ENCODE data around the gene PNKD.

The PNKD gene

DNA sequence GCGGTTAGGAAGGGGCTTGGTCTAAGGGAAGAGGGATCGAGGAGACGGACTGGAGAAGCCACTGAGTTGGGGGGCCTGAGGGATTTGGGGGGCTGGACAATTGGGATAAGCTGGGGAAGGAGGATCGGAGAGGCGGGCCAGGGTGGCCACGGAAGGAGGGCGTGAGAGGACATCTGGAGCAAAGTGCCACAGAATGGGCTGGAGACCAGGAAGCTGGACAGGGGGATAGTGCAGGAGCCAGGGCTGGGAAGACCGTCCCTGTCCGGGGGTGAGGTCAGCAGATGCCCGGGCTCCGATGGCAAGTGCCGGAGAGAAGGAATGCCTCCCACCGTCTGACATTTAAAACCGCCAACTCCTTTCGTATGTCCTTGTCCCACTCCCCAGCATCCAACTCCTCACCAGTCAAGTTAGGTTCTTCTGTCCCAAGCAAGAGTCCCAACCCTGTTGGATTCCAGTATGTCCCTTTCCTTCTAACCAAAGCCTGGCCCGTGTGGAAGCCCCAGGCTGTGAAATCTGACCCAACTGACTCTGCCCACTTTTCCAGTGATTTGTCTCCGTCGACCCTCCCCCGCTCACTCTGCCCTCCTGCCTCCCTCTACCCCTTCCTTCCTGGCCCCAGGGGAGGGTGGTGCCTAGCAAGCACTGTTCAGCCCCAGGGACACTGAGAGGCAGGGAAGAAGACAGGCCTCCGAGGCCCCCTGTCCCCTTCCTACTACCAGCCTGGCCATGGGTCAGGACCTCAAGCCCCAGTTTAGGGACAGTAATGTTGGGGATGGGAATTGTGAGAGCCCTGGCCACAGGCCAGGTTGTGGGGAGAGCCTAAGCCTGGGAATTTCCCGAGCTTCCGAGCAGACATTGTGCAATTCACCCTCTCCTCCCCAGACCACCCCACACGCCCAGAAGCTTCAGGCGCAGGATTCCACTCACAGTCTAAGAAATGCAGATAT lies 53.5 kb downstream of the PNKD start:
- H3K9me3 ChIP-seq (ENCODE audit: low read length) = no peaks in the 10 kb centered on the region
- peak overlapping the region; percentile 64 for H3K4me3 ChIP-seq (ENCODE audit: low read depth, low read length, poor library complexity, severe bottlenecking)
- no peaks in the 10 kb centered on the region for H3K79me2 ChIP-seq (ENCODE audit: insufficient read depth, low read length)
- H3K27ac ChIP-seq (ENCODE audit: low read depth, low read length, poor library complexity, severe bottlenecking) = no peak overlapping the region
- H2AFZ ChIP-seq (ENCODE audit: low read length) = no peak overlapping the region
- H3K9ac ChIP-seq (ENCODE audit: low read length) = peak overlapping the region; percentile 21; the same call in 1 of the 2 replicates
- peaks cover 5% of the 10 kb centered on the region; the same call in 1 of the 2 replicates for H3K27me3 ChIP-seq (ENCODE audit: insufficient read depth, low read length)
- no peaks in the 10 kb centered on the region for H3K36me3 ChIP-seq (ENCODE audit: insufficient read depth, low read length)
- H3F3A ChIP-seq (ENCODE audit: insufficient read depth, low read length) = no peaks in the 10 kb centered on the region; the same call in 1 of the 2 replicates
- no peak for TF ChIP-seq EZH2 (IDR thresholded peaks at IDR 0.05; ENCODE audit: borderline replicate concordance, low read length)
- TF ChIP-seq, protein P1, sequence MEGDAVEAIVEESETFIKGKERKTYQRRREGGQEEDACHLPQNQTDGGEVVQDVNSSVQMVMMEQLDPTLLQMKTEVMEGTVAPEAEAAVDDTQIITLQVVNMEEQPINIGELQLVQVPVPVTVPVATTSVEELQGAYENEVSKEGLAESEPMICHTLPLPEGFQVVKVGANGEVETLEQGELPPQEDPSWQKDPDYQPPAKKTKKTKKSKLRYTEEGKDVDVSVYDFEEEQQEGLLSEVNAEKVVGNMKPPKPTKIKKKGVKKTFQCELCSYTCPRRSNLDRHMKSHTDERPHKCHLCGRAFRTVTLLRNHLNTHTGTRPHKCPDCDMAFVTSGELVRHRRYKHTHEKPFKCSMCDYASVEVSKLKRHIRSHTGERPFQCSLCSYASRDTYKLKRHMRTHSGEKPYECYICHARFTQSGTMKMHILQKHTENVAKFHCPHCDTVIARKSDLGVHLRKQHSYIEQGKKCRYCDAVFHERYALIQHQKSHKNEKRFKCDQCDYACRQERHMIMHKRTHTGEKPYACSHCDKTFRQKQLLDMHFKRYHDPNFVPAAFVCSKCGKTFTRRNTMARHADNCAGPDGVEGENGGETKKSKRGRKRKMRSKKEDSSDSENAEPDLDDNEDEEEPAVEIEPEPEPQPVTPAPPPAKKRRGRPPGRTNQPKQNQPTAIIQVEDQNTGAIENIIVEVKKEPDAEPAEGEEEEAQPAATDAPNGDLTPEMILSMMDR (IDR thresholded peaks at IDR 0.05; ENCODE audit: low read length) = no peak
- H4K20me1 ChIP-seq (ENCODE audit: insufficient read depth, low read length) = no peaks in the 10 kb centered on the region
- peaks cover 22% of the 10 kb centered on the region for H3K4me1 ChIP-seq (ENCODE audit: insufficient read depth, low read length, severe bottlenecking)
- no peaks in the 10 kb centered on the region for H3K9me2 ChIP-seq (ENCODE audit: low read depth, low read length)
- H3K4me2 ChIP-seq (ENCODE audit: low read length) = peak overlapping the region; percentile 70

DNA sequence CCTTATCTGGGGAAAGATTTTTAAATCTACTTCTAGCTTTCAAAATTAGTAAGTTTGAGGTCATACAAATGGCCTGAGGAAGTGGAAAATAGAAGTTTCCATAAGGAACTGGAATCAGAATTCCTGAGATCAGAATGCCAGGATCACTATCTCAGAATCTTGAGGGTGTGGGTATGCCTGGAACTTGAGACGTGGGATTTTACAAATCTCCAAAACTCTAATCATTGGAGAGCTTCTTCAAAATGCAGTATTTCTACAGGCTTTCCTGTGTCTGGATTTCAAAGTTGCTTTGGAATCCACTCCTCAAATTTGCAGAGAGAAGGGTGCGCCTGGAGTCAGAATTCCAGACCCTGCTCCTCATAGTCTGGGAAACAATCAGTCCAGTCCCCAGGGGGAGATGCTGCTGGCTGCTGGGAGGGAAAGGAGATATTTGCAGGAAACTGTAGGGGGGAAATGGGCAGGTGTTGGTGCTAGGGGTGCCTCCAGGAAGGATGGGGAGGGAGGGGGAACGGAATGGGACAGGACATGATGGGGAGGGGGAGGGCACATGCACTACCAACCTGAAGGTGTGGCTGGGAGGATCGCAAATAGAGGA lies 55.3 kb downstream of the PNKD start:
- no peaks in the 10 kb centered on the region for H3K9me3 ChIP-seq (ENCODE audit: low read length)
- H4K20me1 ChIP-seq (ENCODE audit: insufficient read depth, low read length) = no peaks in the 10 kb centered on the region
- peaks cover 5% of the 10 kb centered on the region for H3K27me3 ChIP-seq (ENCODE audit: insufficient read depth, low read length)
- H3K4me1 ChIP-seq (ENCODE audit: insufficient read depth, low read length, severe bottlenecking) = peaks cover 21% of the 10 kb centered on the region
- H3K36me3 ChIP-seq (ENCODE audit: insufficient read depth, low read length) = no peaks in the 10 kb centered on the region
- TF ChIP-seq, protein P1 (IDR thresholded peaks at IDR 0.05; ENCODE audit: low read length) = no peak
- no peak for TF ChIP-seq EZH2 (IDR thresholded peaks at IDR 0.05; ENCODE audit: borderline replicate concordance, low read length)
- no peak overlapping the region for H3K4me2 ChIP-seq (ENCODE audit: low read length)
- no peaks in the 10 kb centered on the region; the same call in 1 of the 2 replicates for H3F3A ChIP-seq (ENCODE audit: insufficient read depth, low read length)
- H3K9me2 ChIP-seq (ENCODE audit: low read depth, low read length) = no peaks in the 10 kb centered on the region
- no peak overlapping the region for H3K9ac ChIP-seq (ENCODE audit: low read length)
- H3K4me3 ChIP-seq (ENCODE audit: low read depth, low read length, poor library complexity, severe bottlenecking) = no peak overlapping the region
- H3K79me2 ChIP-seq (ENCODE audit: insufficient read depth, low read length) = no peaks in the 10 kb centered on the region
- H3K27ac ChIP-seq (ENCODE audit: low read depth, low read length, poor library complexity, severe bottlenecking) = no peak overlapping the region
- no peak overlapping the region for H2AFZ ChIP-seq (ENCODE audit: low read length)

DNA sequence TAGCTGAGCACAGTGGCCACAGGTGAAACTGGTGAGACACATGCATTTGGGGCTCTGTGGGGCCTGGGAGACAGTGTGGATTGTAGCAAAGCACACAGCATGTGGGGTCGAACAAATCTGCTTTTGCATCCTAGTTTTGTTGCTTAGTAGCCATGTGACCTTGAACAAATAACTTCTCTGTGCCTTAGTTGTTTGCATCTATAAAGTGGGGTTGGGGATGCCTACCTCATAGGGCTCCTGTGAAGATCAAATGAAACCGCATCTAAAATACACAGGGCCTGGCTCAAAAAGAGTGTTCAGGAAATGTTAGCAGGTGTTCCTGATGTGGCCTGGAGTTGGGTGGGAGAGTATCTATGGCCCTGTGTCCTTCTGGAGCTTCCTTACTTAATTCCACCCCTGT lies 56.0 kb downstream of the PNKD start:
- Histone ChIP-seq H3K4me1 (ENCODE audit: insufficient read depth, low read length, severe bottlenecking) (peaks cover 15% of the 10 kb centered on the region), H3K27me3 (ENCODE audit: insufficient read depth, low read length) (peaks cover 5% of the 10 kb centered on the region), H3K4me3 (ENCODE audit: low read depth, low read length, poor library complexity, severe bottlenecking) (no peak overlapping the region), H3K9me2 (ENCODE audit: low read depth, low read length) (no peaks in the 10 kb centered on the region), H4K20me1 (ENCODE audit: insufficient read depth, low read length) (no peaks in the 10 kb centered on the region), H3K4me2 (ENCODE audit: low read length) (no peak overlapping the region), H2AFZ (ENCODE audit: low read length) (no peak overlapping the region), H3F3A (ENCODE audit: insufficient read depth, low read length) (no peaks in the 10 kb centered on the region; the same call in 1 of the 2 replicates), H3K36me3 (ENCODE audit: insufficient read depth, low read length) (no peaks in the 10 kb centered on the region), H3K9ac (ENCODE audit: low read length) (no peak overlapping the region), H3K27ac (ENCODE audit: low read depth, low read length, poor library complexity, severe bottlenecking) (no peak overlapping the region), H3K79me2 (ENCODE audit: insufficient read depth, low read length) (no peaks in the 10 kb centered on the region), H3K9me3 (ENCODE audit: low read length) (no peaks in the 10 kb centered on the region)
- TF ChIP-seq EZH2 (IDR thresholded peaks at IDR 0.05; ENCODE audit: borderline replicate concordance, low read length) = no peak
- TF ChIP-seq, protein P1 (IDR thresholded peaks at IDR 0.05; ENCODE audit: low read length) = no peak
